ENCODE data around the gene TDRD1.

DNA sequence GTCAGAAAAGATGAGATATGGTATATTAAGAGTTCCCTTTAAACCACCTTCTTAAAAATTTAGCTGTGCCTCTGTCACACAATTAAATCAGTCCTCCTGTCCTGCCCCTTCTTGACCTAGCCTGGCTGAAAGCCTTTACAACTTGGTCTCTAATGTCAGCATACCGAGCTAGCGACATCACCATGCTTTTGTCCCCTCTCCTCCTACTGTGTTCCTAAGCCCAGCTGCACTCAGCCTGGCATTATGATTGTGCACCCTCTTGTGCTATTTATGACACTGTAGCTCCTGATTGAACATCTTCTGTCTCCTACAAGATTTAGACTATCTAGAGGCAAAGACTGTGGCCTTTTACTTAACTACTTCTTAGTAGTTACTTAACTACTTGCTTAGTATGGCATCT, 29.2 kb downstream of the TDRD1 start:
- TF ChIP-seq, protein P1, sequence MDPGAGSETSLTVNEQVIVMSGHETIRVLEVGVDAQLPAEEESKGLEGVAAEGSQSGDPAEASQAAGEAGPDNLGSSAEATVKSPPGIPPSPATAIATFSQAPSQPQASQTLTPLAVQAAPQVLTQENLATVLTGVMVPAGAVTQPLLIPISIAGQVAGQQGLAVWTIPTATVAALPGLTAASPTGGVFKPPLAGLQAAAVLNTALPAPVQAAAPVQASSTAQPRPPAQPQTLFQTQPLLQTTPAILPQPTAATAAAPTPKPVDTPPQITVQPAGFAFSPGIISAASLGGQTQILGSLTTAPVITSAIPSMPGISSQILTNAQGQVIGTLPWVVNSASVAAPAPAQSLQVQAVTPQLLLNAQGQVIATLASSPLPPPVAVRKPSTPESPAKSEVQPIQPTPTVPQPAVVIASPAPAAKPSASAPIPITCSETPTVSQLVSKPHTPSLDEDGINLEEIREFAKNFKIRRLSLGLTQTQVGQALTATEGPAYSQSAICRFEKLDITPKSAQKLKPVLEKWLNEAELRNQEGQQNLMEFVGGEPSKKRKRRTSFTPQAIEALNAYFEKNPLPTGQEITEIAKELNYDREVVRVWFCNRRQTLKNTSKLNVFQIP (CRISPR knock-in tag; IDR thresholded peaks at IDR 0.05; ENCODE audit: borderline replicate concordance, low read depth), result no peak
- TF ChIP-seq ZNF8 (CRISPR knock-in tag; IDR thresholded peaks at IDR 0.05) (no peak), PATZ1 (CRISPR knock-in tag; IDR thresholded peaks at IDR 0.05; ENCODE audit: borderline replicate concordance) (no peak), CSDC2 (CRISPR knock-in tag; IDR thresholded peaks at IDR 0.05) (no peak), ZFP3 (CRISPR knock-in tag; IDR thresholded peaks at IDR 0.05) (no peak), TCF4 (CRISPR knock-in tag; IDR thresholded peaks at IDR 0.05; ENCODE audit: borderline replicate concordance) (no peak), ZFP30 (CRISPR knock-in tag; IDR thresholded peaks at IDR 0.05) (no peak), RARB (CRISPR knock-in tag; IDR thresholded peaks at IDR 0.05) (no peak)
- TF ChIP-seq, protein P2, sequence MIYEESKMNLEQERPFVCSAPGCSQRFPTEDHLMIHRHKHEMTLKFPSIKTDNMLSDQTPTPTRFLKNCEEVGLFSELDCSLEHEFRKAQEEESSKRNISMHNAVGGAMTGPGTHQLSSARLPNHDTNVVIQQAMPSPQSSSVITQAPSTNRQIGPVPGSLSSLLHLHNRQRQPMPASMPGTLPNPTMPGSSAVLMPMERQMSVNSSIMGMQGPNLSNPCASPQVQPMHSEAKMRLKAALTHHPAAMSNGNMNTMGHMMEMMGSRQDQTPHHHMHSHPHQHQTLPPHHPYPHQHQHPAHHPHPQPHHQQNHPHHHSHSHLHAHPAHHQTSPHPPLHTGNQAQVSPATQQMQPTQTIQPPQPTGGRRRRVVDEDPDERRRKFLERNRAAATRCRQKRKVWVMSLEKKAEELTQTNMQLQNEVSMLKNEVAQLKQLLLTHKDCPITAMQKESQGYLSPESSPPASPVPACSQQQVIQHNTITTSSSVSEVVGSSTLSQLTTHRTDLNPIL (CRISPR knock-in tag; IDR thresholded peaks at IDR 0.05; ENCODE audit: low read depth), result no peak

Data from SK-N-SH treated with all-trans-retinoic acid at 6 μM for 48 hours (cell line).